Testis (tissue), 2 donors: ENCODE data around the gene PGLYRP4.

ENCODE experiments used
- CTCF ChIP-seq, 3 experiments: fragments of 450-650 bp in 2 of 3; fragments of 200-600 bp in 1 of 3; sonication (generic) in 1 of 3; IDR thresholded peaks; one replicate each; pipeline ENCODE4 v1.5.1; 2016 to 2019; ENCODE audit warnings: antibody characterized with exemption in 3 of 3, mild to moderate bottlenecking in 2 of 3, moderate library complexity in 1 of 3
- POLR2A ChIP-seq: fragments of 450-650 bp; IDR thresholded peaks from one replicate; pipeline ENCODE4 v1.6.1; 2017; ENCODE audit warnings: antibody characterized with exemption, mild to moderate bottlenecking, moderate library complexity

GRCh38 chr1:153395136-153395685 lies 46.6 kb upstream of the PGLYRP4 start:
- TF ChIP-seq CTCF (IDR thresholded peaks at IDR 0.05) (no peak), POLR2A (no peak)
